ENCODE results near the gene BTF3.
"Not testable (repeated sequence)": the region's sequence is repeated elsewhere in the genome, so short reads cannot be mapped to it uniquely, and the experiment has no call there.

BTF3 gene

GRCh38 chr5:73498057-73498992 lies at the start of gene BTF3:
Gene BTF3 (plus strand): TSS chr5:73498442. CDS start chr5:73498668, 226 bp downstream.
- peak; percentile 78 to 90 (median 81) for DNase-seq (ENCODE audit: low read depth in 2 of 3, low spot score in 2 of 3)

GRCh38 chr5:73448463-73449136 lies 49.6 kb upstream of the BTF3 start, which contains the start of gene FOXD1:
Gene FOXD1 (minus strand): TSS chr5:73448777. CDS start chr5:73448362, 415 bp downstream.
- no peak for DNase-seq (ENCODE audit: low read depth in 2 of 3, low spot score in 2 of 3)

GRCh38 chr5:73450137-73450536 lies 48.1 kb upstream of the BTF3 start:
- no peak for DNase-seq (ENCODE audit: low read depth in 2 of 3, low spot score in 2 of 3)

- DNase-seq (ENCODE audit: low read depth in 2 of 3, low spot score in 2 of 3) = no peak
These were observed 47.5 kb upstream of the BTF3 start for GRCh38 chr5:73450672-73451223.

- peak in 2 of 3 experiments; percentile 41 to 55 for DNase-seq (ENCODE audit: low read depth in 2 of 3, low spot score in 2 of 3)
These were observed 46.8 kb upstream of the BTF3 start for GRCh38 chr5:73451224-73452130.

GRCh38 chr5:73452215-73452614 lies 46.0 kb upstream of the BTF3 start:
- no peak for DNase-seq (ENCODE audit: low read depth in 2 of 3, low spot score in 2 of 3)

GRCh38 chr5:73454379-73455036 lies 43.7 kb upstream of the BTF3 start:
- DNase-seq (ENCODE audit: low read depth in 2 of 3, low spot score in 2 of 3) = no peak

- DNase-seq (ENCODE audit: low read depth in 2 of 3, low spot score in 2 of 3) = not testable (repeated sequence)
These were observed 41.8 kb upstream of the BTF3 start for GRCh38 chr5:73456462-73456861.

- no peak for DNase-seq (ENCODE audit: low read depth in 2 of 3, low spot score in 2 of 3)
These were observed 38.9 kb upstream of the BTF3 start for GRCh38 chr5:73459366-73459765.

- no peak for DNase-seq (ENCODE audit: low read depth in 2 of 3, low spot score in 2 of 3)
These were observed 38.1 kb upstream of the BTF3 start for GRCh38 chr5:73460133-73460532.

GRCh38 chr5:73464016-73464745 lies 34.1 kb upstream of the BTF3 start:
- DNase-seq (ENCODE audit: low read depth in 2 of 3, low spot score in 2 of 3) = no peak

- not testable (repeated sequence) for DNase-seq (ENCODE audit: low read depth in 2 of 3, low spot score in 2 of 3)
These were observed 29.6 kb upstream of the BTF3 start for GRCh38 chr5:73468638-73469037.

- no peak for DNase-seq (ENCODE audit: low read depth in 2 of 3, low spot score in 2 of 3)
These were observed 28.4 kb upstream of the BTF3 start for GRCh38 chr5:73469878-73470277.

GRCh38 chr5:73471654-73472053 lies 26.6 kb upstream of the BTF3 start:
- DNase-seq (ENCODE audit: low read depth in 2 of 3, low spot score in 2 of 3) = no peak

GRCh38 chr5:73472116-73472515 lies 26.1 kb upstream of the BTF3 start:
- no peak for DNase-seq (ENCODE audit: low read depth in 2 of 3, low spot score in 2 of 3)

- no peak for DNase-seq (ENCODE audit: low read depth in 2 of 3, low spot score in 2 of 3)
These were observed 17.7 kb upstream of the BTF3 start for GRCh38 chr5:73480500-73480899.

GRCh38 chr5:73482383-73483136 lies 15.7 kb upstream of the BTF3 start:
- no peak for DNase-seq (ENCODE audit: low read depth in 2 of 3, low spot score in 2 of 3)

- no peak for DNase-seq (ENCODE audit: low read depth in 2 of 3, low spot score in 2 of 3)
These were observed 14.6 kb upstream of the BTF3 start for GRCh38 chr5:73483676-73484075.

GRCh38 chr5:73484511-73484910 lies 13.7 kb upstream of the BTF3 start:
- DNase-seq (ENCODE audit: low read depth in 2 of 3, low spot score in 2 of 3) = no peak

Measured in activated CD8-positive, alpha-beta memory T cell treated with anti-CD3 and anti-CD28 coated beads for 48 hours (primary cell).